DMS53 (cell line): Measurements from ENCODE around the gene SORL1.

Source experiments
- DNase-seq: peaks from one replicate; lab custom pipeline; 2025; lab: John Stamatoyannopoulos, UW

SORL1 gene

GRCh38 chr11:121453589-121454299 is 1.6 kb downstream of the SORL1 start:
- no peak for DNase-seq

GRCh38 chr11:121455115-121455514 is 3.0 kb downstream of the SORL1 start:
- no peak for DNase-seq

GRCh38 chr11:121456151-121456550 is 4.0 kb downstream of the SORL1 start:
- DNase-seq, result no peak

- DNase-seq, result no peak
These were observed 4.8 kb downstream of the SORL1 start for GRCh38 chr11:121456816-121457431.

GRCh38 chr11:121458551-121458950 is 6.4 kb downstream of the SORL1 start:
- DNase-seq, result no peak

- peak; percentile 83 for DNase-seq
These were observed 7.4 kb downstream of the SORL1 start for GRCh38 chr11:121459413-121460017.

- DNase-seq, result peak; percentile 84
These were observed 8.9 kb downstream of the SORL1 start for GRCh38 chr11:121460941-121461514.

GRCh38 chr11:121461843-121462242 is 9.7 kb downstream of the SORL1 start:
- DNase-seq, result no peak

- DNase-seq, result no peak
These were observed 11.7 kb downstream of the SORL1 start for GRCh38 chr11:121463689-121464335.

GRCh38 chr11:121464352-121464946 is 12.3 kb downstream of the SORL1 start:
- DNase-seq, result peak; percentile 73

- no peak for DNase-seq
These were observed 13.6 kb downstream of the SORL1 start for GRCh38 chr11:121465709-121466062.

- peak; percentile 98 for DNase-seq
These were observed 14.1 kb downstream of the SORL1 start for GRCh38 chr11:121466063-121466794.

- no peak for DNase-seq
These were observed 15.4 kb downstream of the SORL1 start for GRCh38 chr11:121467471-121467870.

- DNase-seq, result no peak
These were observed 15.9 kb downstream of the SORL1 start for GRCh38 chr11:121467965-121468364.

- no peak for DNase-seq
These were observed 17.8 kb downstream of the SORL1 start for GRCh38 chr11:121469910-121470309.

GRCh38 chr11:121471167-121471566 is 19.1 kb downstream of the SORL1 start:
- no peak for DNase-seq

- DNase-seq, result no peak
These were observed 20.2 kb downstream of the SORL1 start for GRCh38 chr11:121472312-121472711.

- no peak for DNase-seq
These were observed 21.1 kb downstream of the SORL1 start for GRCh38 chr11:121473064-121473777.

- DNase-seq, result no peak
These were observed 22.6 kb downstream of the SORL1 start for GRCh38 chr11:121474680-121475079.

GRCh38 chr11:121476379-121477032 is 24.4 kb downstream of the SORL1 start:
- DNase-seq, result peak; percentile 97
